ENCODE results near the gene NAV3.

NAV3 gene

GRCh38 chr12:77983859-77984258, 153.2 kb downstream of the NAV3 start:
- no peak for FAIRE-seq
- TF ChIP-seq PAX5 (IDR thresholded peaks at IDR 0.05; ENCODE audit: insufficient read depth, low read length, severe bottlenecking) (no peak), SPI1 (IDR thresholded peaks at IDR 0.05; ENCODE audit: low read depth, low read length) (no peak), POU2F2 (IDR thresholded peaks at IDR 0.05; ENCODE audit: low read depth, low read length) (no peak), TAF1 (IDR thresholded peaks at IDR 0.05; ENCODE audit: low read depth, low read length) (no peak), POLR2A (IDR thresholded peaks at IDR 0.05; ENCODE audit: low read depth, low read length) (no peak), POLR2AphosphoS5 (IDR thresholded peaks at IDR 0.05; ENCODE audit: low read depth, low read length) (no peak)
- no peak for DNase-seq (ENCODE audit: insufficient read length, low spot score)

- no peak for FAIRE-seq
- no peak for DNase-seq (ENCODE audit: insufficient read length, low spot score)
- TF ChIP-seq POLR2AphosphoS5 (IDR thresholded peaks at IDR 0.05; ENCODE audit: low read depth, low read length) (no peak), POU2F2 (IDR thresholded peaks at IDR 0.05; ENCODE audit: low read depth, low read length) (no peak), SPI1 (IDR thresholded peaks at IDR 0.05; ENCODE audit: low read depth, low read length) (no peak), TAF1 (IDR thresholded peaks at IDR 0.05; ENCODE audit: low read depth, low read length) (no peak)
Observed at GRCh38 chr12:77992760-77993159, 162.1 kb downstream of the NAV3 start.

- TF ChIP-seq SPI1 (IDR thresholded peaks at IDR 0.05; ENCODE audit: low read depth, low read length), result no peak
- TF ChIP-seq POU2F2 (IDR thresholded peaks at IDR 0.05; ENCODE audit: low read depth, low read length), result no peak
- no peak for TF ChIP-seq POLR2A (IDR thresholded peaks at IDR 0.05; ENCODE audit: low read depth, low read length)
- no peak for TF ChIP-seq POLR2AphosphoS5 (IDR thresholded peaks at IDR 0.05; ENCODE audit: low read depth, low read length)
- no peak for TF ChIP-seq PAX5 (IDR thresholded peaks at IDR 0.05; ENCODE audit: insufficient read depth, low read length, severe bottlenecking)
- no peak for TF ChIP-seq TAF1 (IDR thresholded peaks at IDR 0.05; ENCODE audit: low read depth, low read length)
- DNase-seq (ENCODE audit: insufficient read length, low spot score), result no peak
- no peak for FAIRE-seq
Observed at GRCh38 chr12:77993658-77994057, 163.0 kb downstream of the NAV3 start.

GRCh38 chr12:77995436-77996167, 164.9 kb downstream of the NAV3 start:
- no peak for TF ChIP-seq POLR2AphosphoS5 (IDR thresholded peaks at IDR 0.05; ENCODE audit: low read depth, low read length)
- no peak for TF ChIP-seq POLR2A (IDR thresholded peaks at IDR 0.05; ENCODE audit: low read depth, low read length)
- TF ChIP-seq POU2F2 (IDR thresholded peaks at IDR 0.05; ENCODE audit: low read depth, low read length), result peak; percentile 30; the same call in 1 of the 2 replicates
- TF ChIP-seq SPI1 (IDR thresholded peaks at IDR 0.05; ENCODE audit: low read depth, low read length), result peak; percentile 72

GRCh38 chr12:77996670-77997069, 166.0 kb downstream of the NAV3 start:
- no peak for TF ChIP-seq PAX5 (IDR thresholded peaks at IDR 0.05; ENCODE audit: insufficient read depth, low read length, severe bottlenecking)
- no peak for TF ChIP-seq POLR2AphosphoS5 (IDR thresholded peaks at IDR 0.05; ENCODE audit: low read depth, low read length)
- TF ChIP-seq POLR2A (IDR thresholded peaks at IDR 0.05; ENCODE audit: low read depth, low read length), result no peak
- TF ChIP-seq POU2F2 (IDR thresholded peaks at IDR 0.05; ENCODE audit: low read depth, low read length), result no peak
- TF ChIP-seq TAF1 (IDR thresholded peaks at IDR 0.05; ENCODE audit: low read depth, low read length), result no peak
- no peak for TF ChIP-seq SPI1 (IDR thresholded peaks at IDR 0.05; ENCODE audit: low read depth, low read length)
- DNase-seq (ENCODE audit: insufficient read length, low spot score) (no peak), FAIRE-seq (no peak)

More at GRCh38 chr12:77995436-77996167, 164.9 kb downstream of the NAV3 start:
- FAIRE-seq, result no peak
- peak; percentile 5 for DNase-seq (ENCODE audit: insufficient read length, low spot score)

- DNase-seq (ENCODE audit: insufficient read length, low spot score), result no peak
- FAIRE-seq, result peak; percentile 57
- TF ChIP-seq TAF1 (IDR thresholded peaks at IDR 0.05; ENCODE audit: low read depth, low read length) (no peak), PAX5 (IDR thresholded peaks at IDR 0.05; ENCODE audit: insufficient read depth, low read length, severe bottlenecking) (no peak), POLR2A (IDR thresholded peaks at IDR 0.05; ENCODE audit: low read depth, low read length) (no peak), POLR2AphosphoS5 (IDR thresholded peaks at IDR 0.05; ENCODE audit: low read depth, low read length) (no peak), POU2F2 (IDR thresholded peaks at IDR 0.05; ENCODE audit: low read depth, low read length) (no peak), SPI1 (IDR thresholded peaks at IDR 0.05; ENCODE audit: low read depth, low read length) (no peak)
Observed at GRCh38 chr12:77998236-77998786, 167.6 kb downstream of the NAV3 start.

GRCh38 chr12:77999074-77999715, 168.5 kb downstream of the NAV3 start:
- DNase-seq (ENCODE audit: insufficient read length, low spot score) (peak; percentile 2), FAIRE-seq (peak; percentile 85)
- TF ChIP-seq POLR2AphosphoS5 (IDR thresholded peaks at IDR 0.05; ENCODE audit: low read depth, low read length), result no peak
- peak; percentile 86 for TF ChIP-seq SPI1 (IDR thresholded peaks at IDR 0.05; ENCODE audit: low read depth, low read length)

GRCh38 chr12:78002878-78003277, 172.2 kb downstream of the NAV3 start:
- no peak for DNase-seq (ENCODE audit: insufficient read length, low spot score)

GRCh38 chr12:78004249-78005093, 173.8 kb downstream of the NAV3 start:
- FAIRE-seq (no peak), DNase-seq (ENCODE audit: insufficient read length, low spot score) (no peak)
- no peak for TF ChIP-seq POU2F2 (IDR thresholded peaks at IDR 0.05; ENCODE audit: low read depth, low read length)
- TF ChIP-seq PAX5 (IDR thresholded peaks at IDR 0.05; ENCODE audit: insufficient read depth, low read length, severe bottlenecking), result no peak
- no peak for TF ChIP-seq POLR2AphosphoS5 (IDR thresholded peaks at IDR 0.05; ENCODE audit: low read depth, low read length)
- TF ChIP-seq SPI1 (IDR thresholded peaks at IDR 0.05; ENCODE audit: low read depth, low read length), result no peak

More at GRCh38 chr12:78002878-78003277, 172.2 kb downstream of the NAV3 start:
- TF ChIP-seq POLR2A (IDR thresholded peaks at IDR 0.05; ENCODE audit: low read depth, low read length) (no peak), POU2F2 (IDR thresholded peaks at IDR 0.05; ENCODE audit: low read depth, low read length) (no peak), TAF1 (IDR thresholded peaks at IDR 0.05; ENCODE audit: low read depth, low read length) (no peak), SPI1 (IDR thresholded peaks at IDR 0.05; ENCODE audit: low read depth, low read length) (no peak), POLR2AphosphoS5 (IDR thresholded peaks at IDR 0.05; ENCODE audit: low read depth, low read length) (no peak), PAX5 (IDR thresholded peaks at IDR 0.05; ENCODE audit: insufficient read depth, low read length, severe bottlenecking) (no peak)
- no peak for FAIRE-seq
